Uterus (tissue), 2 donors: ENCODE data around the gene GABRR1.

ENCODE experiments used
- POLR2A ChIP-seq, 2 donors: fragments of 450-650 bp; IDR thresholded peaks; one replicate each; pipeline ENCODE4 v1.6.1; 2016; ENCODE audit warnings: antibody characterized with exemption in 2 of 2, mild to moderate bottlenecking in 1 of 2, moderate library complexity in 1 of 2
- TF ChIP-seq, protein P1 (sequence below), 4 experiments: fragments of 200-600 bp in 2 of 4; fragments of 450-650 bp in 2 of 4; sonication (generic) in 2 of 4; IDR thresholded peaks; one replicate each; pipeline ENCODE4 v1.5.1; 2016 to 2019; ENCODE audit warnings: antibody characterized with exemption in 4 of 4, mild to moderate bottlenecking in 2 of 4, moderate library complexity in 1 of 4

DNA sequence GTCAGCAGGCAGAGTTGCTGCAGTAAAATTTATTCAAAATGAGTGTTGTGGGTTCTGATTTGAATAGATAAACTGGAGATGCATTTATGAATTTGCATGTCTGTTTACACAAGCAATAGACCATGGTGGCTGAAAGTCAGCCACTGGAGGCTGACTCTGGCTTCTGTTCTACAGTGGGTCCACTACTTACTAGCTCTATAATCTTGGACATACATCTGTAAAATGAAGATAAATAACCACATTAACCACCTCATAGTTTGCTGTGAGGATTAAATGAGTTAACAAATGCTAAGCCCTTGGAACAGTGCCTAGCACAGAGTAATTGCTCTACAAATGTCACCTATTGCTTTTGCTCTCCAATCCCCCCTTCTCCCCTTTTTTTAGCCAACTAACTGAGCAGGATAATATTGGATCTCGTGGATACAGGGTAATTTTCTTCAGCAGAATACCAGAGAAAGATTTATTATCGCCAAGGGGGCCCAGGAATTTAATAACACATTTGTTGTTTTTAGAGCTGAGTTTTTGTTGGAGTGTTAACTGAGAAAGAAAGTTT, 72.7 kb downstream of the GABRR1 start:
- TF ChIP-seq, protein P1, sequence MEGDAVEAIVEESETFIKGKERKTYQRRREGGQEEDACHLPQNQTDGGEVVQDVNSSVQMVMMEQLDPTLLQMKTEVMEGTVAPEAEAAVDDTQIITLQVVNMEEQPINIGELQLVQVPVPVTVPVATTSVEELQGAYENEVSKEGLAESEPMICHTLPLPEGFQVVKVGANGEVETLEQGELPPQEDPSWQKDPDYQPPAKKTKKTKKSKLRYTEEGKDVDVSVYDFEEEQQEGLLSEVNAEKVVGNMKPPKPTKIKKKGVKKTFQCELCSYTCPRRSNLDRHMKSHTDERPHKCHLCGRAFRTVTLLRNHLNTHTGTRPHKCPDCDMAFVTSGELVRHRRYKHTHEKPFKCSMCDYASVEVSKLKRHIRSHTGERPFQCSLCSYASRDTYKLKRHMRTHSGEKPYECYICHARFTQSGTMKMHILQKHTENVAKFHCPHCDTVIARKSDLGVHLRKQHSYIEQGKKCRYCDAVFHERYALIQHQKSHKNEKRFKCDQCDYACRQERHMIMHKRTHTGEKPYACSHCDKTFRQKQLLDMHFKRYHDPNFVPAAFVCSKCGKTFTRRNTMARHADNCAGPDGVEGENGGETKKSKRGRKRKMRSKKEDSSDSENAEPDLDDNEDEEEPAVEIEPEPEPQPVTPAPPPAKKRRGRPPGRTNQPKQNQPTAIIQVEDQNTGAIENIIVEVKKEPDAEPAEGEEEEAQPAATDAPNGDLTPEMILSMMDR (IDR thresholded peaks at IDR 0.05): no peak
- TF ChIP-seq POLR2A (IDR thresholded peaks at IDR 0.05): no peak
